Colonic mucosa (tissue), 4 donors: ENCODE results near the gene SGPP1. TPM values are rescaled to one million over a fixed set of nuclear protein-coding genes. Genes with fewer than 3 reads are reported as not detected.
"Not testable (repeated sequence)": the region's sequence is repeated elsewhere in the genome, so short reads cannot be mapped to it uniquely, and the experiment has no call there.

Experiments
- DNase-seq: peaks from one replicate; pipeline ENCODE4 v3.0.0-alpha.2; 2020
- H3K27ac ChIP-seq: fragments of 200-600 bp; one replicate; pipeline ENCODE4 v1.8.0; 2021
- H3K27me3 ChIP-seq: fragments of 200-600 bp; one replicate; pipeline ENCODE4 v1.8.0; 2021
- H3K36me3 ChIP-seq: fragments of 200-600 bp; one replicate; pipeline ENCODE4 v1.8.0; 2021
- H3K4me1 ChIP-seq: fragments of 200-600 bp; one replicate; pipeline ENCODE4 v1.8.0; 2021; ENCODE audit warnings: mild to moderate bottlenecking
- H3K4me3 ChIP-seq: fragments of 200-600 bp; one replicate; pipeline ENCODE4 v1.8.0; 2021
- H3K9ac ChIP-seq, 2 donors: one replicate each; pipeline ENCODE4 v1.7.0; 2013; ENCODE audit warnings: control low read depth in 2 of 2, low read depth in 2 of 2, low read length in 2 of 2
- H3K9me3 ChIP-seq: fragments of 200-600 bp; one replicate; pipeline ENCODE4 v1.8.0; 2021
- intact Hi-C: fragments of 100-400 bp; cut with DNase I; formaldehyde crosslinking; loops from one replicate; pipeline ENCODE4 v1.14.1; 2022
- total RNA-seq, 2 donors: library from RNA; stranded (reverse); fragmentation: NEBNext Ultra II Directional in 1 of 2; extraction: Animal tissue kit (Norgen Biotek cat#: 25700) in 1 of 2; gene quantifications; one replicate each; pipeline ENCODE4 v1.2.1, GENCODE V29; 2021
- TF ChIP-seq, protein P1 (sequence below): fragments of 200-600 bp; IDR thresholded peaks from one replicate; pipeline ENCODE4 v1.8.0; 2022; ENCODE audit warnings: antibody characterized with exemption, mild to moderate bottlenecking
- donor health status: healthy.
- donor health status: DM: no; HTN: no; CAD: no.
- donor health status: DM: no; HTN: no; CAD: no.

Gene SGPP1
- total RNA-seq, 2 donors from 2014 or later, result 10.5 to 20.0 TPM

DNA sequence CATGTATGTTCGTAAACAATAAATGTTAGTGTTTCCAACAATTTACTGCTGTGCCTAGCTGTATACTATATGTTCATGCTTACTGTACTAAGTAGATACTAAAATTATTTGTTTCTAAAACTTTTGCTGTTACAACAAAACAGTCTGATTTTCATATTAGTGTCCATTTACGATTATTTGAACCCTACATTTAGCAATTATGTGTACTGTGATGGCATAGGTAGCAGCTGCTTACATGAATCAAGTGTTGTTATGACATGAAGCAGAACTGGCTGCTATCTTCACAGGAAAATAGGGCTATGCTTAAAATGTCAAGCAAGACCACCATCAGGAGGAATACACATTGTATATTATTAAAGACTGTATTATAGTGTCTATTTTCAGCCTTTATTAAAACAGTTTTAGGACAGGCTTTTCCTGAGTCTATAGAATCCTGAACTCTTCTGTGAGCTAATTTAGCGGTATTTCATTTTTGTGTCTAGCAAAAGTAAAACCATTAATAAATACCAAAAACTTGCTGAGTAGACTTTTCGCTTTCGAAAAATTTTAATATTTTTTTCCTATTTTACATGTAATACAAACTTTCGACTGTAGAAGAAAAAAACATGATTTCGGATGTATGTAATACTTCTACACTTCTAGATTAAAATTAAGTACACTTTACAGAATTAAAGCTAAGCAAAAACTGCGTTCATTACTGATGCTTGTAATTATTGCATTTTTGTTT, 85.0 kb downstream of the SGPP1 start:
- no peaks in the 10 kb centered on the region for H3K36me3 ChIP-seq
- intact Hi-C loops, result no loop called here
- TF ChIP-seq, protein P1, sequence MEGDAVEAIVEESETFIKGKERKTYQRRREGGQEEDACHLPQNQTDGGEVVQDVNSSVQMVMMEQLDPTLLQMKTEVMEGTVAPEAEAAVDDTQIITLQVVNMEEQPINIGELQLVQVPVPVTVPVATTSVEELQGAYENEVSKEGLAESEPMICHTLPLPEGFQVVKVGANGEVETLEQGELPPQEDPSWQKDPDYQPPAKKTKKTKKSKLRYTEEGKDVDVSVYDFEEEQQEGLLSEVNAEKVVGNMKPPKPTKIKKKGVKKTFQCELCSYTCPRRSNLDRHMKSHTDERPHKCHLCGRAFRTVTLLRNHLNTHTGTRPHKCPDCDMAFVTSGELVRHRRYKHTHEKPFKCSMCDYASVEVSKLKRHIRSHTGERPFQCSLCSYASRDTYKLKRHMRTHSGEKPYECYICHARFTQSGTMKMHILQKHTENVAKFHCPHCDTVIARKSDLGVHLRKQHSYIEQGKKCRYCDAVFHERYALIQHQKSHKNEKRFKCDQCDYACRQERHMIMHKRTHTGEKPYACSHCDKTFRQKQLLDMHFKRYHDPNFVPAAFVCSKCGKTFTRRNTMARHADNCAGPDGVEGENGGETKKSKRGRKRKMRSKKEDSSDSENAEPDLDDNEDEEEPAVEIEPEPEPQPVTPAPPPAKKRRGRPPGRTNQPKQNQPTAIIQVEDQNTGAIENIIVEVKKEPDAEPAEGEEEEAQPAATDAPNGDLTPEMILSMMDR, result no peak
- no peaks in the 10 kb centered on the region for H3K9me3 ChIP-seq
- DNase-seq, result no peak
- H3K9ac ChIP-seq, result peak overlapping the region in 1 of 2 donors; percentile 95
- no peaks in the 10 kb centered on the region for H3K4me1 ChIP-seq
- no peaks in the 10 kb centered on the region for H3K27me3 ChIP-seq
- H3K27ac ChIP-seq, result peak overlapping the region; percentile 97
- H3K4me3 ChIP-seq, result peak overlapping the region; percentile 63

DNA sequence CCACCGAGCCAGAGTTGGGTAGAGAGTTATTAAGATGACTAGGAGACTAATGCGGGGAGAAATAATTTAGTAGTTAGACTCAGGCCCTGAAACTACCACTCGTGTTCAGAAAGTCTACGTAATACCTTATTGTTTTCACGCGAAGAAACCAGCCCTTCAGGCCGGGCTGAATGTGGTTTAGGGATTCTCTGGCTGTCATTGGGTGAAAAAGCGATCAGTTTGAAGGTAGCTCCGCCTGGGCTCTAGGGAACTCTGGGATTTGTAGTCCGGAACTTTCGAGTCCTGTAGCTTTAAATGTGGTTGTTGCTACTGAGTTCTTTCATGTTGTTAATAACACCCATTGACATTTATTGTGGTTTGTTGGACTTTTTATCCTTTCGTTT, 85.6 kb downstream of the SGPP1 start:
- TF ChIP-seq, protein P1, result no peak
- intact Hi-C loops, result no loop called here
- DNase-seq, result peak; percentile 90
- Histone ChIP-seq H3K27ac (peak overlapping the region; percentile 97), H3K9me3 (no peaks in the 10 kb centered on the region), H3K4me1 (no peaks in the 10 kb centered on the region), H3K4me3 (peak overlapping the region; percentile 63), H3K9ac (peak overlapping the region; percentile 32 to 95), H3K36me3 (no peaks in the 10 kb centered on the region), H3K27me3 (no peaks in the 10 kb centered on the region)

DNA sequence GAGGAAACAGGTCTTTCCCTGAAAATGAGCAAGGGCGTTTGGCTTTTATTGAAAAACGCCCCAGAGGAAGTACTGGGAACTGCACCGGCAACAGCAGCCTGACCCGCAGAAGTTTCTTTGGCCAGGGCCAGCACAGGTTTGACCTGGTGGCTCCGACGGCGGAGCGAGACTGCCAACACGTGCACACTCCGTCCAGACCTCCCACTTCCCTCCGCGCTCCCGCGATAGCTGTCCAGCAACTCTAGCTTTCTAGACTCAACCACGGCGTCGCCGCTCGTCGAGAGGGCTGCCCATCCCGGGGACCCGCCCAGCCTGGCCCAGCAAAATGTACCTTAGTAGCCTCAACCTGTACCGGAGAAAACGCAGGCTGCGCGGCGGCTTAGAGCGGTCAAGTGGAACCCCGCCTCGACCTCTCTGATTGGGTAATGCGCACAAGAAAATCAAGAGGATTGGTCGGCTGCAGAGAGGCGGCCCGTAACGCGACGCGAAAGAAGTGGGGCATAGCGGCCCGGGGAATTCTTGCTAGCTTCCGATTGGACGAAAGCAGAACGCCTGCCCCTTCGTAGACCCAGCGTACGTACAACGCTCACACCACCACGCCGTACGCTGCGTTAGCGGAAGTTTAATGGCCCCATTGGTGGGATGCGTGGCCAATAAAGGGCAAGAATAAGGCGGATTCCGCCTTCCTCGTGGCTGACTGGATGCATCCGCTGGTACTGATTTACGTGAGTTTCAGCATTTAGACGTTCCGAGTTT, 86.2 kb downstream of the SGPP1 start, which contains the start of gene WDR89:
Gene WDR89 (minus strand): TSS at position 399 of the 756 bp plus-strand sequence. CDS start 41,929 bp downstream, outside the sequence.
- peak within 1 kb of the TSS; percentile 97 for H3K27ac ChIP-seq
- H3K9me3 ChIP-seq, result no peaks in the 10 kb centered on the region
- no peaks in the 10 kb centered on the region for H3K36me3 ChIP-seq
- intact Hi-C loops, result no loop called here
- peak; percentile 97 for DNase-seq
- H3K4me3 ChIP-seq, result peak within 1 kb of the TSS; percentile 63
- H3K27me3 ChIP-seq, result no peaks in the 10 kb centered on the region
- peak within 1 kb of the TSS; percentile 60 to 95 for H3K9ac ChIP-seq
- H3K4me1 ChIP-seq, result no peaks in the 10 kb centered on the region
- TF ChIP-seq, protein P1, result peak; percentile 88

DNA sequence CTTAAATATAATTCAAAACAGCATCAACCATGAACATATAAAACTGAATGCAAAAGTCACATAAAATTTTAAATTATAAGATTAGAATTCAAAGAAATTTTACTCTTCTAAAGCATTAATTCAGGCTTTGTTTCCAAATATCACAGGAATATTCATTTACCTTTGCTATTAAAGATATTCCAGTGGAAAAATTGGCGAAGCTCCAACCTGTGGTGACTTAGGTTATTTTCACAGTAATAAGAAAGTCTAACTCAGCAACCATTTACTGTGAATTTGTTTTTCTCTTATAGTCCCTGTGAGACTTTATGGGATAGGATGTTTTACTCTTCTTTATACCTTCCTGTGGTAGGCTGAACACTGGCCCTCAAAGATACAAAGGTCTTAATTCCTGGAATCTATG, 89.4 kb downstream of the SGPP1 start:
- intact Hi-C loops, result loop anchor here (10.0 kb wide), 1 partner anchor 254 kb away; no protein-coding TSS in a partner anchor
- H3K27ac ChIP-seq, result no peak overlapping the region
- TF ChIP-seq, protein P1, result no peak
- H3K36me3 ChIP-seq, result no peaks in the 10 kb centered on the region
- no peak overlapping the region for H3K4me3 ChIP-seq
- H3K4me1 ChIP-seq, result no peaks in the 10 kb centered on the region
- H3K27me3 ChIP-seq, result no peaks in the 10 kb centered on the region
- no peaks in the 10 kb centered on the region for H3K9me3 ChIP-seq
- DNase-seq, result no peak
- no peak overlapping the region for H3K9ac ChIP-seq

DNA sequence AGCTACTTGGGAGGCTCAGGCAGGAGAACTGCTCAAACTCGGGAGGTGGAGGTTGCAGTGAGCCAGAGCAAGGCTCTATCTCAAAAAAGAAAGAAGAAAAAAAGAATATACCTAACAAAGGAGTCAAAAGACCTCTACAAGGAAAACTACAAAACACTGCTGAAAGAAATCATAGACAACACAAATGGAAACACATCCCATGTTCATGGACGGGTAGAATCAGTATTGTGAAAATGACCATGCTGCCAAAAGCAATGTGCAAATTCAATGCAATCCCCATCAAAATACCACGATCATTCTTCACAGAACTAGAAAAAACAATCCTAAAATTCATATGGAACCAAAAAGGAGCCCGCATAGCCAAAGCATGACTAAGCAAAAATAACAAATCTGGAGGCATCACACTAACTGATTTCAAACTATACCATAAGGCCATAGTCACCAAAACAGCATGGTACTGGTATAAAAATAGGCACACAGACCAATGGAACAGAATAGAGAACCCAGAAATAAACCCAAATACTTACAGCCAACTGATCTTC, 91.7 kb downstream of the SGPP1 start:
- intact Hi-C loops, result loop anchor here (10.0 kb wide), 1 partner anchor 251 kb away; no protein-coding TSS in a partner anchor
- H3K36me3 ChIP-seq, H3K9ac ChIP-seq, H3K9me3 ChIP-seq, H3K27me3 ChIP-seq, H3K4me3 ChIP-seq, H3K4me1 ChIP-seq, H3K27ac ChIP-seq, DNase-seq: not testable (repeated sequence)

Other genes with a start within 250 kb of the SGPP1 start
- 10 to 100 TPM; 58.0 to 62.7 TPM for gene PPP2R5E, start 184.7 kb downstream of the SGPP1 start, total RNA-seq
- 10 to 100 TPM in 1 of 2 donors, 1 to 10 TPM in 1; 7.9 to 12.0 TPM for gene WDR89, start 86.2 kb downstream of the SGPP1 start, total RNA-seq
- gene SYNE2, start 124.9 kb upstream of the SGPP1 start, total RNA-seq, result 100 to 1,000 TPM; 147 to 153 TPM